ENCODE data around the gene PPP1R8. TPM values are rescaled to one million over a fixed set of nuclear protein-coding genes. Genes with fewer than 3 reads are reported as not detected.

PPP1R8 gene
- total and polyA plus RNA-seq, 9 of the 15 experiments (the other 6 are each of a cell fraction or from before 2014, with no cell fraction given), result 16.2 to 107 (median 75.3) TPM

DNA sequence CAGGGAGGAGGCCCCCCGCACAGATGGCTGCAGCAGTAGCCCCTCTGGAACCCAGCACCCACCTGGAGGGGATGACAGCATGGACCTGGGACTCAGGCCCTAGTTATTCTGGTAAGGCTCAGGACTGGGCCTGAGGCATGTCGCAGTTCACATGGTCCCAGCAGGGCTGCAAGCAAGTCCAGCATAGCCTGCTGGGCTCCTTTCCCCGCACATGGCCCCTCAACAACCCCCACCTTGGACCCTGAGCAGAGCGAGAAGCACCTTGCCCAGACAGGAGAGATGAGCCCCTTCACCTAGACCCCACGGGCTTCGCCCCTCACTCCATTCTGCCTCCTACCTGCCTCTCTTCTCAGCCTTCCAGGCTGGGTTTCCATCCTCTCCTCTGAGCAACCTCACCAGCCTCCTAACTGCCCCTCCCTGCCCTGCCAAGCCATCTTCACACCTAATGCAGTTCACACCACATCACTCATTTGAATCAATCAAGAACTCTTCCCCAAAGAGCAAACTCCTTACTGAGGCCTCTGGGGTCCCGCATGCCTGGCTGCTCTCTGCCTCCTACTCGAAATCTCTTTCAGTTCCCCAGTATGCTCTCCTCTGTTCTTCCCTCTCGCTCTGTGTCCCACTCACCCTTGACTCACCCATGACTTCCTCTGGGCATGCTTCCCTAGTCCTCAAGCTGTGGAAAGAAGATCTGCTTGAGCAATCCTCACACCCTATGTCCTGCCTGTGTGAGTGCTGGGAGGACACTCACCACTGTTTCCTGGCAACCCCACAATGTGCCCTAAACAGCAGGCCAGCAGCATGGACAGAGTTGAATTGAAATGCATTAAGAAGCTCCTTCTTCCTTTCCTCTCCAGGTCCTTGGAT is 32.3 kb downstream of the PPP1R8 start (continued):
- TF ChIP-seq, protein P1, sequence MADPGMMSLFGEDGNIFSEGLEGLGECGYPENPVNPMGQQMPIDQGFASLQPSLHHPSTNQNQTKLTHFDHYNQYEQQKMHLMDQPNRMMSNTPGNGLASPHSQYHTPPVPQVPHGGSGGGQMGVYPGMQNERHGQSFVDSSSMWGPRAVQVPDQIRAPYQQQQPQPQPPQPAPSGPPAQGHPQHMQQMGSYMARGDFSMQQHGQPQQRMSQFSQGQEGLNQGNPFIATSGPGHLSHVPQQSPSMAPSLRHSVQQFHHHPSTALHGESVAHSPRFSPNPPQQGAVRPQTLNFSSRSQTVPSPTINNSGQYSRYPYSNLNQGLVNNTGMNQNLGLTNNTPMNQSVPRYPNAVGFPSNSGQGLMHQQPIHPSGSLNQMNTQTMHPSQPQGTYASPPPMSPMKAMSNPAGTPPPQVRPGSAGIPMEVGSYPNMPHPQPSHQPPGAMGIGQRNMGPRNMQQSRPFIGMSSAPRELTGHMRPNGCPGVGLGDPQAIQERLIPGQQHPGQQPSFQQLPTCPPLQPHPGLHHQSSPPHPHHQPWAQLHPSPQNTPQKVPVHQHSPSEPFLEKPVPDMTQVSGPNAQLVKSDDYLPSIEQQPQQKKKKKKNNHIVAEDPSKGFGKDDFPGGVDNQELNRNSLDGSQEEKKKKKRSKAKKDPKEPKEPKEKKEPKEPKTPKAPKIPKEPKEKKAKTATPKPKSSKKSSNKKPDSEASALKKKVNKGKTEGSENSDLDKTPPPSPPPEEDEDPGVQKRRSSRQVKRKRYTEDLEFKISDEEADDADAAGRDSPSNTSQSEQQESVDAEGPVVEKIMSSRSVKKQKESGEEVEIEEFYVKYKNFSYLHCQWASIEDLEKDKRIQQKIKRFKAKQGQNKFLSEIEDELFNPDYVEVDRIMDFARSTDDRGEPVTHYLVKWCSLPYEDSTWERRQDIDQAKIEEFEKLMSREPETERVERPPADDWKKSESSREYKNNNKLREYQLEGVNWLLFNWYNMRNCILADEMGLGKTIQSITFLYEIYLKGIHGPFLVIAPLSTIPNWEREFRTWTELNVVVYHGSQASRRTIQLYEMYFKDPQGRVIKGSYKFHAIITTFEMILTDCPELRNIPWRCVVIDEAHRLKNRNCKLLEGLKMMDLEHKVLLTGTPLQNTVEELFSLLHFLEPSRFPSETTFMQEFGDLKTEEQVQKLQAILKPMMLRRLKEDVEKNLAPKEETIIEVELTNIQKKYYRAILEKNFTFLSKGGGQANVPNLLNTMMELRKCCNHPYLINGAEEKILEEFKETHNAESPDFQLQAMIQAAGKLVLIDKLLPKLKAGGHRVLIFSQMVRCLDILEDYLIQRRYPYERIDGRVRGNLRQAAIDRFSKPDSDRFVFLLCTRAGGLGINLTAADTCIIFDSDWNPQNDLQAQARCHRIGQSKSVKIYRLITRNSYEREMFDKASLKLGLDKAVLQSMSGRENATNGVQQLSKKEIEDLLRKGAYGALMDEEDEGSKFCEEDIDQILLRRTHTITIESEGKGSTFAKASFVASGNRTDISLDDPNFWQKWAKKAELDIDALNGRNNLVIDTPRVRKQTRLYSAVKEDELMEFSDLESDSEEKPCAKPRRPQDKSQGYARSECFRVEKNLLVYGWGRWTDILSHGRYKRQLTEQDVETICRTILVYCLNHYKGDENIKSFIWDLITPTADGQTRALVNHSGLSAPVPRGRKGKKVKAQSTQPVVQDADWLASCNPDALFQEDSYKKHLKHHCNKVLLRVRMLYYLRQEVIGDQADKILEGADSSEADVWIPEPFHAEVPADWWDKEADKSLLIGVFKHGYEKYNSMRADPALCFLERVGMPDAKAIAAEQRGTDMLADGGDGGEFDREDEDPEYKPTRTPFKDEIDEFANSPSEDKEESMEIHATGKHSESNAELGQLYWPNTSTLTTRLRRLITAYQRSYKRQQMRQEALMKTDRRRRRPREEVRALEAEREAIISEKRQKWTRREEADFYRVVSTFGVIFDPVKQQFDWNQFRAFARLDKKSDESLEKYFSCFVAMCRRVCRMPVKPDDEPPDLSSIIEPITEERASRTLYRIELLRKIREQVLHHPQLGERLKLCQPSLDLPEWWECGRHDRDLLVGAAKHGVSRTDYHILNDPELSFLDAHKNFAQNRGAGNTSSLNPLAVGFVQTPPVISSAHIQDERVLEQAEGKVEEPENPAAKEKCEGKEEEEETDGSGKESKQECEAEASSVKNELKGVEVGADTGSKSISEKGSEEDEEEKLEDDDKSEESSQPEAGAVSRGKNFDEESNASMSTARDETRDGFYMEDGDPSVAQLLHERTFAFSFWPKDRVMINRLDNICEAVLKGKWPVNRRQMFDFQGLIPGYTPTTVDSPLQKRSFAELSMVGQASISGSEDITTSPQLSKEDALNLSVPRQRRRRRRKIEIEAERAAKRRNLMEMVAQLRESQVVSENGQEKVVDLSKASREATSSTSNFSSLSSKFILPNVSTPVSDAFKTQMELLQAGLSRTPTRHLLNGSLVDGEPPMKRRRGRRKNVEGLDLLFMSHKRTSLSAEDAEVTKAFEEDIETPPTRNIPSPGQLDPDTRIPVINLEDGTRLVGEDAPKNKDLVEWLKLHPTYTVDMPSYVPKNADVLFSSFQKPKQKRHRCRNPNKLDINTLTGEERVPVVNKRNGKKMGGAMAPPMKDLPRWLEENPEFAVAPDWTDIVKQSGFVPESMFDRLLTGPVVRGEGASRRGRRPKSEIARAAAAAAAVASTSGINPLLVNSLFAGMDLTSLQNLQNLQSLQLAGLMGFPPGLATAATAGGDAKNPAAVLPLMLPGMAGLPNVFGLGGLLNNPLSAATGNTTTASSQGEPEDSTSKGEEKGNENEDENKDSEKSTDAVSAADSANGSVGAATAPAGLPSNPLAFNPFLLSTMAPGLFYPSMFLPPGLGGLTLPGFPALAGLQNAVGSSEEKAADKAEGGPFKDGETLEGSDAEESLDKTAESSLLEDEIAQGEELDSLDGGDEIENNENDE (IDR thresholded peaks at IDR 0.05; ENCODE audit: low read depth, low read length), result no peak
- TF ChIP-seq, protein P2, sequence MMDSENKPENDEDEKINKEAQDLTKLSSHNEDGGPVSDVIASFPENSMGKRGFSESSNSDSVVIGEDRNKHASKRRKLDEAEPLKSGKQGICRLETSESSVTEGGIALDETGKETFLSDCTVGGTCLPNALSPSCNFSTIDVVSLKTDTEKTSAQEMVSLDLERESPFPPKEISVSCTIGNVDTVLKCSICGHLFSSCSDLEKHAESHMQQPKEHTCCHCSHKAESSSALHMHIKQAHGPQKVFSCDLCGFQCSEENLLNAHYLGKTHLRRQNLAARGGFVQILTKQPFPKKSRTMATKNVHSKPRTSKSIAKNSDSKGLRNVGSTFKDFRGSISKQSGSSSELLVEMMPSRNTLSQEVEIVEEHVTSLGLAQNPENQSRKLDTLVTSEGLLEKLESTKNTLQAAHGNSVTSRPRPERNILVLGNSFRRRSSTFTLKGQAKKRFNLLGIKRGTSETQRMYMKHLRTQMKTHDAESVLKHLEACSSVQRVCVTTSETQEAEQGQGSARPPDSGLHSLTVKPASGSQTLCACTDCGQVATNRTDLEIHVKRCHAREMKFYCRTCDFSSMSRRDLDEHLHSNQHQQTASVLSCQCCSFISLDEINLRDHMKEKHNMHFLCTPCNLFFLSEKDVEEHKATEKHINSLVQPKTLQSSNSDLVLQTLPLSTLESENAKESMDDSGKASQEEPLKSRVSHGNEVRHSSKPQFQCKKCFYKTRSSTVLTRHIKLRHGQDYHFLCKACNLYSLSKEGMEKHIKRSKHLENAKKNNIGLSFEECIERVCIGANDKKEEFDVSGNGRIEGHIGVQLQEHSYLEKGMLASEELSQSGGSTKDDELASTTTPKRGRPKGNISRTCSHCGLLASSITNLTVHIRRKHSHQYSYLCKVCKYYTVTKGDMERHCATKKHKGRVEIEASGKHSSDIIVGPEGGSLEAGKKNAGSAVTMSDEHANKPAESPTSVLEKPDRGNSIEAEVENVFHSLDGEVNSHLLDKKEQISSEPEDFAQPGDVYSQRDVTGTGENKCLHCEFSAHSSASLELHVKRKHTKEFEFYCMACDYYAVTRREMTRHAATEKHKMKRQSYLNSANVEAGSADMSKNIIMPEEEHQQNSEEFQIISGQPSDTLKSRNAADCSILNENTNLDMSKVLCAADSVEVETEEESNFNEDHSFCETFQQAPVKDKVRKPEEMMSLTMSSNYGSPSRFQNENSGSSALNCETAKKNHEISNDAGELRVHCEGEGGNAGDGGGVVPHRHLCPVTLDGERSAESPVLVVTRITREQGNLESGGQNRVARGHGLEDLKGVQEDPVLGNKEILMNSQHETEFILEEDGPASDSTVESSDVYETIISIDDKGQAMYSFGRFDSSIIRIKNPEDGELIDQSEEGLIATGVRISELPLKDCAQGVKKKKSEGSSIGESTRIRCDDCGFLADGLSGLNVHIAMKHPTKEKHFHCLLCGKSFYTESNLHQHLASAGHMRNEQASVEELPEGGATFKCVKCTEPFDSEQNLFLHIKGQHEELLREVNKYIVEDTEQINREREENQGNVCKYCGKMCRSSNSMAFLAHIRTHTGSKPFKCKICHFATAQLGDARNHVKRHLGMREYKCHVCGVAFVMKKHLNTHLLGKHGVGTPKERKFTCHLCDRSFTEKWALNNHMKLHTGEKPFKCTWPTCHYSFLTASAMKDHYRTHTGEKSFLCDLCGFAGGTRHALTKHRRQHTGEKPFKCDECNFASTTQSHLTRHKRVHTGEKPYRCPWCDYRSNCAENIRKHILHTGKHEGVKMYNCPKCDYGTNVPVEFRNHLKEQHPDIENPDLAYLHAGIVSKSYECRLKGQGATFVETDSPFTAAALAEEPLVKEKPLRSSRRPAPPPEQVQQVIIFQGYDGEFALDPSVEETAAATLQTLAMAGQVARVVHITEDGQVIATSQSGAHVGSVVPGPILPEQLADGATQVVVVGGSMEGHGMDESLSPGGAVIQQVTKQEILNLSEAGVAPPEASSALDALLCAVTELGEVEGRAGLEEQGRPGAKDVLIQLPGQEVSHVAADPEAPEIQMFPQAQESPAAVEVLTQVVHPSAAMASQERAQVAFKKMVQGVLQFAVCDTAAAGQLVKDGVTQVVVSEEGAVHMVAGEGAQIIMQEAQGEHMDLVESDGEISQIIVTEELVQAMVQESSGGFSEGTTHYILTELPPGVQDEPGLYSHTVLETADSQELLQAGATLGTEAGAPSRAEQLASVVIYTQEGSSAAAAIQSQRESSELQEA (IDR thresholded peaks at IDR 0.05; ENCODE audit: low read depth), result no peak
- no peak for TF ChIP-seq KLF16 (IDR thresholded peaks at IDR 0.05)
- no peak for TF ChIP-seq EP300 (IDR thresholded peaks at IDR 0.05; ENCODE audit: low read length)
- TF ChIP-seq YBX1 (IDR thresholded peaks at IDR 0.05), result no peak
- TF ChIP-seq ZNF324 (CRISPR knock-in tag; IDR thresholded peaks at IDR 0.05), result no peak
- no peak for TF ChIP-seq CHCHD3 (CRISPR knock-in tag; IDR thresholded peaks at IDR 0.05)
- TF ChIP-seq PHB2 (IDR thresholded peaks at IDR 0.05; ENCODE audit: low read depth), result no peak
- no peak for TF ChIP-seq GATAD2A (IDR thresholded peaks at IDR 0.05)

All from K562 (cell line).